Measurements from ENCODE around the gene PNP. TPM values are rescaled to one million over a fixed set of nuclear protein-coding genes. Genes with fewer than 3 reads are reported as not detected.
A peak's percentile ranks its signal among the peaks of the same experiment; 100 is the strongest.

PNP gene
- total and polyA plus RNA-seq, 2 donors (not counting 3 experiments of a cell fraction or from before 2014, with no cell fraction given), result 245 to 271 TPM

DNA sequence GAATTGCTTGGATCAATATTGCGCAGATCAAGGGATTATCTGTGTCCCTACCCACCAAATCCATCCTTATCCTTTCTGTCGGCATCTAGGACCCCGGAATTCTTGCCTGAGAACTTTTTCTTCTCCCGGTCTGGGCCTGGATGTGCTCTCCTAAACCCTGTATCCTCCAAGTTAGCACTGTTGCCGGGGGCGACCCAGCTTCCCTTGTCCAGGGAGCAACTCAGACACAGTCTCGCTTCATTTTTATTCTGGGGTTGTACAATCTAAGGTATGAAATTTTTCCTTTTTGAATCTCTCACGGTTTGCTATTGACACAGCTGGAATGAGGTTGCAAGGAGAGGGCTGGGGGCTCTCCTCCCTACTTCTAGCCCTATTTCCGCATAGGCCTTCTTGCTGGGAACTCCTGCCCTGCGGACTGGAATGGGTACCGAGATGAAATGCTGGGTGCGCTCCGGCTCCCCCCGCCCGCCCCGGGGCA lies 403 bp upstream of the PNP start:
- H3K79me2 ChIP-seq (ENCODE audit: control insufficient read depth, insufficient read depth, low read length), result peaks cover 44% of the 10 kb centered on the region
- peak overlapping the region; percentile 83 for H3K9ac ChIP-seq (replicated peaks; ENCODE audit: extremely low read depth, insufficient read depth, low read length)
- H4K20me1 ChIP-seq (replicated peaks; ENCODE audit: control insufficient read depth, extremely low read depth, insufficient read depth, low read length), result no peaks in the 10 kb centered on the region
- peak overlapping the region; percentile 76 for H3K27ac ChIP-seq (ENCODE audit: insufficient read depth, low read depth, low read length)
- peak overlapping the region; percentile 61 for H2AFZ ChIP-seq (ENCODE audit: low read depth, low read length)
- ChIA-PET POLR2A (interaction anchor here (0.8 to 4.2 kb wide), 5 partner anchors 13 to 142 kb away, joined by 3 to 32 read pairs (median 10); partner anchors contain the start of genes APEX1, OSGEP and PARP2), CTCF (interaction anchor here (0.6 to 2.7 kb wide), 2 partner anchors 53 to 126 kb away, joined by 3 to 16 read pairs; no protein-coding TSS in a partner anchor)
- no peak for DNase-seq (ENCODE audit: low read depth, low spot score)
- peaks cover 2 to 9% of the 10 kb centered on the region in 2 experiments for H3K27me3 ChIP-seq (ENCODE audit: control insufficient read depth in 2 of 2, insufficient read depth in 2 of 2, low read length in 2 of 2)
- H3K9me3 ChIP-seq (replicated peaks; ENCODE audit: control insufficient read depth, insufficient read depth, low read length), result no peaks in the 10 kb centered on the region
- intact Hi-C loops (cut with micrococcal nuclease), result loop anchor here (1.0 kb wide), 5 partner anchors 8 to 137 kb away; partner anchors contain the start of genes APEX1, PIP4P1 and TEP1
- peak overlapping the region in 2 of 3 experiments; percentile 77 to 94 for H3K4me3 ChIP-seq (replicated peaks in 1 of 3; ENCODE audit: insufficient read depth in 1 of 3, low read depth in 1 of 3, low read length in 3 of 3)
- FAIRE-seq, result no peak
- TF ChIP-seq JUN (IDR thresholded peaks at IDR 0.05; ENCODE audit: borderline replicate concordance, insufficient read depth, insufficient read length, low read depth) (no peak), POLR2A (IDR thresholded peaks at IDR 0.05; ENCODE audit: low read depth, low read length) (no peak), MYC (IDR thresholded peaks at IDR 0.05; ENCODE audit: low read depth, low read length) (no peak), FOS (IDR thresholded peaks at IDR 0.05; ENCODE audit: borderline replicate concordance, insufficient read depth, low read length) (no peak), GATA2 (IDR thresholded peaks at IDR 0.05; ENCODE audit: insufficient read depth, insufficient read length, low read depth, low read length) (no peak), EZH2 (IDR thresholded peaks at IDR 0.05; ENCODE audit: borderline replicate concordance, low read depth, low read length, severe bottlenecking) (no peak), POLR2AphosphoS5 (IDR thresholded peaks at IDR 0.05; ENCODE audit: insufficient read depth, low read depth, low read length) (no peak)
- TF ChIP-seq, protein P1, sequence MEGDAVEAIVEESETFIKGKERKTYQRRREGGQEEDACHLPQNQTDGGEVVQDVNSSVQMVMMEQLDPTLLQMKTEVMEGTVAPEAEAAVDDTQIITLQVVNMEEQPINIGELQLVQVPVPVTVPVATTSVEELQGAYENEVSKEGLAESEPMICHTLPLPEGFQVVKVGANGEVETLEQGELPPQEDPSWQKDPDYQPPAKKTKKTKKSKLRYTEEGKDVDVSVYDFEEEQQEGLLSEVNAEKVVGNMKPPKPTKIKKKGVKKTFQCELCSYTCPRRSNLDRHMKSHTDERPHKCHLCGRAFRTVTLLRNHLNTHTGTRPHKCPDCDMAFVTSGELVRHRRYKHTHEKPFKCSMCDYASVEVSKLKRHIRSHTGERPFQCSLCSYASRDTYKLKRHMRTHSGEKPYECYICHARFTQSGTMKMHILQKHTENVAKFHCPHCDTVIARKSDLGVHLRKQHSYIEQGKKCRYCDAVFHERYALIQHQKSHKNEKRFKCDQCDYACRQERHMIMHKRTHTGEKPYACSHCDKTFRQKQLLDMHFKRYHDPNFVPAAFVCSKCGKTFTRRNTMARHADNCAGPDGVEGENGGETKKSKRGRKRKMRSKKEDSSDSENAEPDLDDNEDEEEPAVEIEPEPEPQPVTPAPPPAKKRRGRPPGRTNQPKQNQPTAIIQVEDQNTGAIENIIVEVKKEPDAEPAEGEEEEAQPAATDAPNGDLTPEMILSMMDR (IDR thresholded peaks at IDR 0.05; ENCODE audit: extremely low read depth in 1 of 2, insufficient read depth in 1 of 2, low read depth in 1 of 2, low read length in 2 of 2), result no peak
- TF ChIP-seq, protein P2, sequence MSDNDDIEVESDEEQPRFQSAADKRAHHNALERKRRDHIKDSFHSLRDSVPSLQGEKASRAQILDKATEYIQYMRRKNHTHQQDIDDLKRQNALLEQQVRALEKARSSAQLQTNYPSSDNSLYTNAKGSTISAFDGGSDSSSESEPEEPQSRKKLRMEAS (IDR thresholded peaks at IDR 0.05; ENCODE audit: insufficient read depth, insufficient read length), result no peak
- peak overlapping the region; percentile 68 for H3K4me2 ChIP-seq (ENCODE audit: insufficient read depth, low read length)
- H3K4me1 ChIP-seq (ENCODE audit: control insufficient read depth, extremely low read depth, insufficient read depth, low read length), result peaks cover 24% of the 10 kb centered on the region
- dilution Hi-C loops (cut with MboI; ENCODE audit: extremely low pct_ligation_motif_present, low sequenced_read_pairs), result no loop called here
- peaks cover 6 to 8% of the 10 kb centered on the region in 2 experiments for H3K36me3 ChIP-seq (ENCODE audit: control insufficient read depth in 2 of 2, extremely low read depth in 1 of 2, insufficient read depth in 2 of 2, low read length in 2 of 2)
- no peaks in the 10 kb centered on the region for H3K9me1 ChIP-seq (replicated peaks; ENCODE audit: control insufficient read depth, extremely low read depth, insufficient read depth, low read length)
- BruUV-seq (replicated peaks), result no TSS peak
